Skin of body (tissue), 2 donors: Measurements from ENCODE around the gene CHCHD6. TPM values are rescaled to one million over a fixed set of nuclear protein-coding genes. Genes with fewer than 3 reads are reported as not detected.
A peak's percentile ranks its signal among the peaks of the same experiment; 100 is the strongest.
"Not testable (repeated sequence)": the region's sequence is repeated elsewhere in the genome, so short reads cannot be mapped to it uniquely, and the experiment has no call there.

Experiments used
- DNase-seq: peaks from one replicate; lab custom pipeline; 2025; lab: John Stamatoyannopoulos, UW
- total RNA-seq: library from RNA; depleted of rRNA; stranded (reverse); fragments of >200 nt; gene quantifications from one replicate; pipeline ENCODE4 v1.2.3, GENCODE V29; 2014

The CHCHD6 gene
- total RNA-seq, 1 donor from 2014 or later = 8.8 TPM

DNA sequence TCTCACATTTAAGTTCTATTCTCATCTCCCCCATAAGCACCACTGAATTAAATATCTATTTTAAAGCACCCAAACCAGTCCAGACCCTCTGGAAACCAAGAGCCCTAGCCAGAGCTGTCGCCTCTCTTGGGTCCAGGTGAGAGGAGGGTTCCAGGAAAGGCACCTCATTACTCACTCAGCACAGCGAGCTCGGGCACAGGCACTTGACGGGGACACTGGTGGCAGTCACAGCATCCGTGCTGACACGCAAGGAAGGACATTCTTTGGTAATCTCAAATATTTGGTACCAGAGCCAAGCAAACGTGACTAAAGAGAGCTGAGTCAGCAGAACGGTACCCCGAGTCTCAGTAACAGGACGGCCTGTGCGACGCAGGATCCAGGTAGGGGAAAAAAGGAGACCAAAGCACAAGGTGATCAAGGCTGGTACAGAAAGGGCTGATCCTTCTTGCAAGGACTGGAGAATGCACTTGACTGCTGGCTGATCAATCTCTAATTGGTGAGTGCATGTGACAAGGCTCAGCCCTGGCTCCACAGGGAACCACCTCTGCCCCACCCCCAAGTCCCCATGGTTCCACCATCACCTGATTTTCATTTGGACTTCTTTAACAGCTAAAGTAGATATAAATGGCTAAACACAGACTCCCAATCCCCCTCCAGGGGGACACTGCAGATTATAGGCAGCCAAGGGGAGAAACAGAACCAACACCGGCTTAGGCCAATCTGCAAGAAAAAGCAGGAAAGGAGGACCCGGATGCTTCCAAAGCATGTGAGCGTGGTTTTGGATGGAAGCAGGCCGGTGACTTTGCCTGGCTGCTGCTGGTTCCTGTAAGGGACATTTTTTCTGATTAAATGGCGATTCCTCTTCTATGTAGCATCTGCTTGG, 61.4 kb downstream of the CHCHD6 start:
- no peak for DNase-seq

DNA sequence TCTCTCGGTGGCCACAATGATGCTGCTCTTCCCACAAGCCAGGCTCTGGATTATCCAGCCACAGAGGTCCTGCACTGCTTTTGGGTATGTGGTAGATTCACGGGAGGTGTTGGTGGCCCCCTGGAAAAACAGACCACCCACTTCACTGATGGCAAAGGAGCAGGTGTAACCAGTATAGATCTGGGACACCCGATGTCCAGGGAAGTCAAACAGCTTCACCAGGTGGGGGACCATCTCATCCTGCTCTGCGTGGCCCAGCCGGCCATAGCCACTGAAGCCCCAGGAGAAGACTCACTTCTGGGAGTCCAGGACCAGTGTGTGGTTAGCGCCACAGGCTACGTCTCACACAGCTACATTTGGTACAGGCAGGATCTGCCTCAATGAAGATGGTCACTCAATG, 62.6 kb downstream of the CHCHD6 start:
- DNase-seq = no peak

DNA sequence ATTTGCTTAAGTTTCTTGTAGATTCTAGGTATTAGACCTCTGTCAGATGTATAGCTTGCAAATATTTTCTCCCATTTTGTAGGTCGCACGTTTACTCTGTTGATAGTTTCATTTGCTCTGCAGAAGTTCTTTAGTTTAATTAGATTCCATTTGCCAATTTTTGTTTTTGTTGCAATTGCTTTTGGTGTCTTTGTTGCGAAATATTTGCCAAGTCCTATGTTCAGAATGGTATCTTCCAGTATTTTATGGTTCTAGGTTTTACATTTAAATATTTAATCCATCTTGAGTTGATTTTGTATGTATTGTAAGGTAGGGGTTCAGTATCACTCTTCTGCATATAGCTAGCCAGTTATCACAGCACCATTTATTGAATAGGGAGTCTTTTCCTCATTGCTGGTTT, 64.9 kb downstream of the CHCHD6 start:
- no peak for DNase-seq

DNA sequence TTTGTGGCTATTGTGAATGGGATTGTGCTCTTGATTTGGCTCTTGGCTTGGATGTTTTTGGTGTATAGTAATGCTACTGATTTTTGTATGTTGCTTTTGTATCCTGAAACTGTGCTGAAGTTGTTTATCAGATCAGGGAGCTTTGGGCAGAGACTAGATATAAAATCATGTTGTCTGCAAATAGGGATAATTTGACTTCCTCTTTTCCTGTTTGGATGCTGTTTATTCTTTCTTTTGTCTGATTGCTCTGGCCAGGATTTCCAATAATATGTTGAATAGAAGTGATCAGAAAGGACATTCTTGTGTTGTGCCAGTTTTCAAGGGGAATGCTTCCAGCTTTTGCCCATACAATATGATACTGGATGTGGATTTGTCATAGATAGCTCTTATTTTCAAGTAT, 66.1 kb downstream of the CHCHD6 start:
- DNase-seq = no peak

DNA sequence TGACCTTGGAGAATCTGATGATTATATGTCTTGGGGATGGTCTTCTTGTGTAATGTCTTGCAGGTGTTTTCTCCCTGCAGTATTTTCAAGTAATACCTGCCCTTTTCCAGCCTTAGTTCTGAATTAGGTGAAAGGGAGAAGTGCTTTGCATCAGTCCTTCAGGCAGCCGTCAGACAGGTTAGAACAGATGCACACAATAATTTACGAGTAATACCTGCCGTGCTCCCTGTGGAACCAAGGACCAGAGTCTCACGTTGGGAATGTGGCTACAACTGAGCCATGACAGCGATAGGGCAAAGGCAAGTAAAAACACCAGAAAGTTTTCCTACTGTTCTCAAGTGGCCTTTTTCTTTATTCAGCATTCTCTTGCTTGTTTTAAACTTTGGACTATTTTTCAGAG, 69.1 kb downstream of the CHCHD6 start:
- no peak for DNase-seq

GRCh38 chr3:126773783-126774182, 69.7 kb downstream of the CHCHD6 start:
- DNase-seq = no peak

DNA sequence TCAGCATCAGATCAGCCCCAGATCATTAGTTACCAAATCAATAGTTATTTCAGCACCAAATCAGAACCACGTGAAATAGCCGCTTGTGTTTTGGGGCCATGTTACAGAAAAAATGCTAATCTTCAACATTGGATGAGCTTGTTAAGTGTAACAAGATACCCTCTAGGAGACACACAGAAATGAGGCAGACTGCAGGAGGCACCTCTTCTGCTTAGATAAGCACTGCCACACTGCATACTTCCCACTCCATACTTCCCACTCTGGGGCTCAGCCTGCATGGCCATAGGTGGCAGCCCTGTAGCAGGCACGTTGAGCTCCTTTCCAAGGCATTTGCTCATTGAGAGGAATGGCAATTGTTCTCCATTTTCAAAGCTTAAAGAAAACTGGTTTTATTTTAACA, 73.3 kb downstream of the CHCHD6 start:
- DNase-seq = no peak

GRCh38 chr3:126780666-126781065, 76.6 kb downstream of the CHCHD6 start:
- no peak for DNase-seq

DNA sequence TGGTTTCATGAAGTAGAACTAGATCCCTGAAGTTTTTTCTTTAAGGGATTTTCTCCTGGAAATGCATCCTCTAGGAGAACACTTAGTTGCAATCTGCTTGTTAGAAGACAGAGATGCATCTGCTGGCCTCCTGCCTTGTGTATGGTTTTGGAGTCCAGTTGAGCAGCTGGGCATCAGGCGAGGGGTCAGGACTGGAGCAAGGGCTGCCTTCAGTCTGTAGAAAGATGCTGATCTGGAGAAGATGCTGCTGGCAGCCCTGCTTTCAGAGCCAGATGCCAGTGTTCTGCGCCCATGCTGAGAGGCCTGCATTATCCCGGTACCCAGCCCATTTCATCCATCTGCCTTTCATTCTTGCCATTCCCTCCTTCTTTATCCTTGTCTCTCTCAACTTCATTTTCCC, 77.4 kb downstream of the CHCHD6 start:
- no peak for DNase-seq

- DNase-seq = peak; percentile 93
These were observed 78.0 kb downstream of the CHCHD6 start for GRCh38 chr3:126781889-126782491.

DNA sequence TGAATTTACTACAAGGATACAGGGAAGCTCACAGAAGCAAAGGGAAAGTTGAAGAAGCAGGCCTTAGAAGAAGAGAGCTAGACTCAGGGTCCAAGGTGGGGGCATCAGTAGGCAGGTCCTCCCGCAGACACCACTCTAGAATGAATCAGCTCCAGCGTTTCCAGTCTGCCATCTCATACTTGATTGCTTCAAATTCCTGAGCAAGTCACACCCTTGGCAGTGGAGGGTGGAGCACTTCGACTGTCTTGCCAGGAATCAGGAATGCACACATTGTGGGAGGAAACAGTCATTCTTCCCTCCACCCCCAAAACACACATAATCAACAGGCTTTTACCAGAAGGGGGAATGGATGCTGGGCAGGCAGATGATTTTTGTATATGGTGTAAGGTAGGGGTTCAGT, 78.5 kb downstream of the CHCHD6 start:
- peak; percentile 73 for DNase-seq

- DNase-seq = no peak
These were observed 80.2 kb downstream of the CHCHD6 start for GRCh38 chr3:126784254-126784653.

GRCh38 chr3:126791320-126791719, 87.3 kb downstream of the CHCHD6 start:
- DNase-seq = not testable (repeated sequence)

DNA sequence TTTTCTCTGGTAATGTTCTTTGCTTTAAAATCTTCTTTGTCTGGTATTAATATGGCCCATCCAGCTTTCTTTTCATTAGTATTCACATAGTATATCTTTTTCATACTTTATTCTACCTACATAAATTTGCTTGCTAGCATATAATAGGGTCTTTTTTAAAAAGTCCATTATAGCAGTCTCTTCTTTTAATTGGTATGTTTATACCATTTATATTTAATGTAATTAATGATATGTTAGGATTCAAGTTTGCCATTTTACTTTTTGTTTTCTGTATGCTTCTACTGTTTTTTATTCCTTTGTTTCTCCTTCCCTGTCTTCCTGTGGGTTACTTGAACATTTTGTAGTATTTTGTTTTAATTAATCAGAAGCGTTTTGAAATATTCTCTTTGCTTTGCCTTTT, 89.0 kb downstream of the CHCHD6 start:
- DNase-seq = no peak

GRCh38 chr3:126797563-126797962, 93.5 kb downstream of the CHCHD6 start:
- no peak for DNase-seq

- DNase-seq = no peak
These were observed 94.5 kb downstream of the CHCHD6 start for GRCh38 chr3:126798521-126798920.

- no peak for DNase-seq
These were observed 95.1 kb downstream of the CHCHD6 start for GRCh38 chr3:126799099-126799498.

DNA sequence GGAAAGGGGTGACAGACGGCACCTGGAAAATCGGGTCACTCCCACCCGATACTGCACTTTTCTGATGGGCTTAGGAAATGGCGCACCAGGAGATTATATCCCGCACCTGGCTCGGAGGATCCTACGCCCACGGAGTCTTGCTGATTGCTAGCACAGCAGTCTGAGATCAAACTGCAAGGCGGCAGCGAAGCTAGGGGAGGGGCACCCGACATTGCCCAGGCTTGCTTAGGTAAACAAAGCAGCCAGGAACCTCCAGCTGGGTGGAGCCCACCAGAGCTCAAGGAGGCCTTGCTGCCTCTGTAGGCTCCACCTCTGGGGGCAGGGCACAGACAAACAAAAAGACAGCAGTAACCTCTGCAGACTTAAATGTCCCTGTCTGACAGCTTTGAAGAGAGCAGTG, 97.3 kb downstream of the CHCHD6 start:
- not testable (repeated sequence) for DNase-seq

GRCh38 chr3:126807795-126808194, 103.8 kb downstream of the CHCHD6 start:
- DNase-seq = no peak

GRCh38 chr3:126811530-126811929, 107.5 kb downstream of the CHCHD6 start:
- DNase-seq = peak; percentile 7

DNA sequence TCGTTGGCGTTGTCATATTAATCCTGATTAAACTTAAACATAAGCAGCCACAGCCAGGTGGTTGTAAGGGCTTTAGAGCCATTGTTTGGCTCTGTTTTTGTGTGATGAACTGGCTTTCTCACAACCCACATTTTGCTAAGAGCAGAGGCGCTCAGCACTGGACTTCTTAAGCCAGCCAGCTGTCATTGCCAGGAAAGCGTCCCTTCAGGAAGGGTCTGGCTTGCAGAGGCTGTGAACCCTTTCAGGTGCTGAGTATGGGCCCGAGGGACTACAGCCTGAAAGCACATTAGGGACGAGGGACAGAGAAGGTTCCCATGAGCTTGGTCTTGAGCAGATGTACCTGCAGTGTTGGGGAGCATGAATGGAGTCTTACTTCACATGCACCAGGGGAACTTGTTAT, 112.3 kb downstream of the CHCHD6 start:
- DNase-seq = no peak

- peak; percentile 42 for DNase-seq
These were observed 113.1 kb downstream of the CHCHD6 start for GRCh38 chr3:126816986-126817777.
